K562 (cell line): ENCODE data around the gene SP2. TPM values are rescaled to one million over a fixed set of nuclear protein-coding genes. Genes with fewer than 3 reads are reported as not detected.
A peak's percentile ranks its signal among the peaks of the same experiment; 100 is the strongest.

Experiments used
- CCAR2 ChIP-seq: fragments of 200-400 bp; formaldehyde crosslinking; IDR thresholded peaks from 2 replicates; pipeline ENCODE4 v1.6.1; 2017; ENCODE audit warnings: mild to moderate bottlenecking, low read depth, low read length
- ELF4 ChIP-seq: fragments of 450-650 bp; formaldehyde crosslinking; IDR thresholded peaks from 2 replicates; pipeline ENCODE4 v1.4.0; 2022; ENCODE audit warnings: missing genetic modification characterization
- FOXA1 ChIP-seq: fragments of 450-650 bp; IDR thresholded peaks from 2 replicates; pipeline ENCODE4 v1.6.1; 2016; ENCODE audit warnings: mild to moderate bottlenecking, borderline replicate concordance
- FOXJ3 ChIP-seq: sonication (generic); formaldehyde crosslinking; IDR thresholded peaks from 2 replicates; pipeline ENCODE4 v1.4.0; 2020; ENCODE audit warnings: mild to moderate bottlenecking, missing genetic modification reagents
- HNRNPLL ChIP-seq: fragments of 200-400 bp; formaldehyde crosslinking; IDR thresholded peaks from 2 replicates; pipeline ENCODE4 v1.6.1; 2017; ENCODE audit warnings: low read length, low read depth, mild to moderate bottlenecking; ENCODE audit not compliant: poor library complexity, severe bottlenecking
- MTA3 ChIP-seq: fragments of 450-650 bp; formaldehyde crosslinking; IDR thresholded peaks from 2 replicates; pipeline ENCODE4 v1.6.1; 2017; ENCODE audit warnings: mild to moderate bottlenecking, borderline replicate concordance
- NCOR1 ChIP-seq: fragments of 450-650 bp; IDR thresholded peaks from 2 replicates; pipeline ENCODE4 v1.6.1; 2016; ENCODE audit warnings: mild to moderate bottlenecking, moderate library complexity
- RBM22 ChIP-seq: fragments of 200-400 bp; formaldehyde crosslinking; IDR thresholded peaks from 2 replicates; pipeline ENCODE4 v1.6.1; 2018; ENCODE audit warnings: low read length, low read depth; ENCODE audit not compliant: poor library complexity, severe bottlenecking
- TRIM24 ChIP-seq, 2 experiments: fragments of 450-650 bp; IDR thresholded peaks; 2 replicates each; pipeline ENCODE4 v1.6.1; 2016
- ZNF431 ChIP-seq: sonication (generic); formaldehyde crosslinking; IDR thresholded peaks from 2 replicates; pipeline ENCODE4 v1.8.0; 2022; ENCODE audit warnings: mild to moderate bottlenecking, missing genetic modification reagents
- ZNF583 ChIP-seq: fragments of 250-450 bp; sonication (Bioruptor Pico); IDR thresholded peaks from 2 replicates; pipeline ENCODE4 v1.4.0; 2020
- ZNF644 ChIP-seq: fragments of 200-800 bp; sonication (Bioruptor generic); IDR thresholded peaks from 2 replicates; pipeline ENCODE4 v1.6.1; 2016; ENCODE audit warnings: low read depth, missing genetic modification characterization, missing compliant biosample characterization
- ZSCAN32 ChIP-seq: fragments of 450-650 bp; formaldehyde crosslinking; IDR thresholded peaks from 2 replicates; pipeline ENCODE4 v1.4.0; 2020; ENCODE audit warnings: mild to moderate bottlenecking, moderate library complexity
- polyA plus RNA-seq, 8 experiments: library from polyadenylated mRNA; depleted of rRNA in 4 of 8; stranded (reverse) in 5 of 8; unstranded in 3 of 8; fragments of >200 nt; fragmentation: Nextera tagmentation in 2 of 8; fragmentation: Illumina TruSeq in 1 of 8; extraction: Ambion mirVana in 2 of 8; extraction: Trizol in 1 of 8; gene quantifications; 2 replicates each; pipeline versions ENCODE4 v1.2.1 to v1.2.3, GENCODE V29; 2011 to 2014; ENCODE audit warnings: inconsistent platforms in 1 of 8, missing spikeins in 1 of 8
- total RNA-seq, 7 experiments: library from RNA; depleted of rRNA in 6 of 7; stranded (reverse); fragments of >200 nt in 6 of 7; fragmentation: Illumina TruSeq in 2 of 7; extraction: Trizol in 2 of 7; gene quantifications; 2 replicates each; pipeline versions ENCODE4 v1.2.1 to v1.2.3, GENCODE V29; 2011 to 2021; ENCODE audit warnings: low replicate concordance in 1 of 7
- TF ChIP-seq, protein P1 (sequence below): fragments of 250-450 bp; sonication (Bioruptor Pico); IDR thresholded peaks from 2 replicates; pipeline ENCODE4 v1.4.0; 2020
- TF ChIP-seq, protein P2 (sequence below): fragments of 450-650 bp; formaldehyde crosslinking; IDR thresholded peaks from 2 replicates; pipeline ENCODE4 v1.4.0; 2022; ENCODE audit warnings: missing genetic modification characterization
- TF ChIP-seq, protein P3 (sequence below): fragments of 250-450 bp; sonication (Bioruptor Pico); IDR thresholded peaks from 2 replicates; pipeline ENCODE4 v1.5.0; 2021; ENCODE audit warnings: mild to moderate bottlenecking, borderline replicate concordance
- TF ChIP-seq, protein P4 (sequence below): fragments of 250-450 bp; sonication (Bioruptor Pico); IDR thresholded peaks from 2 replicates; pipeline ENCODE4 v1.8.0; 2022; ENCODE audit warnings: inconsistent platforms, mild to moderate bottlenecking, moderate library complexity, borderline replicate concordance
- TF ChIP-seq, protein P5 (sequence below): fragments of 450-650 bp; formaldehyde crosslinking; IDR thresholded peaks from 2 replicates; pipeline ENCODE4 v1.4.0; 2020; ENCODE audit warnings: mild to moderate bottlenecking, moderate library complexity
- TF ChIP-seq, protein P6 (sequence below): sonication (generic); formaldehyde crosslinking; IDR thresholded peaks from 2 replicates; pipeline ENCODE4 v1.8.0; 2022; ENCODE audit warnings: missing genetic modification reagents, mild to moderate bottlenecking, borderline replicate concordance

Gene SP2
- total and polyA plus RNA-seq, 9 of the 15 experiments (the other 6 are each of a cell fraction or from before 2014, with no cell fraction given), result 0.77 to 22.3 (median 2.3) TPM

DNA sequence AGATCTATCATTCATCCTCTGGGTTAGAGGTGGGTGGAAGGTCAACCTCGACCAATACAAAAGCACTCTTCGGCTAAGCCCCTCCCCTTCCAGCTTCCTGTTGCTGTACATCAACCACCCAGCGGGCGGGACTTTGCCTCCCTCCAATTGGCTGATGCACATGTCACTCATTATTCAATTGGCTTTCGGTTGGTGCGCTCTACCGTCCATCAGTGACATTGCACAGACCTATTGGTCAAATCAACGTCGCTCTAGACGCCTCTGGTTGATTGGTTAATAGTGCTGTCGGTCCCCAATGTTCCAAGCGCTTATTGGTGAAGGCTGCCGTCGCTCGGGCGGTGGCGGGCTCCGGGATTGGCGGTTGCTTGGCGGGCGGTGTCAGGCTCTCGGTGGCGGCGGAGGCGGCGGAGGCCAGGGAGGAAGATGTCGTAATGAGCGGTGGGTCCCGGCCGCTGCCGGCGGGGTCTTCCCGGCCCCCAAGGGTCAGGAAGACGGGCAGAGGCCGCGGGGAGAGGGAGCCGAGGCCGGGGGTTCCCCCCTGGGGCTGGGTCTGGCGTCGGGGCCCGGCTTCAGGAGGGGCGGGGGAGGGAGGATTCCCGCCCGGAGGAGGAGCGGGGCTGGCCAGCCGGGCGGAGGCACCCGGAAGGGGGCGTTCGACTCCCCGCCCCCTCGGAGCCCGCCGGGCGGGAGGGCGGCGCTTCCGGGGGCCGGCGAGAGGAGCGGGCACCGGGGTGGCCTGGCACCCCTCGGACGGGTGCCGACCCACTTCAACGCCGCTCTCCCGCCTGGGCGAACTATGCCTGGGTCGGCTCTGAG, at the start of gene SP2 (continued):
- TF ChIP-seq, protein P1, sequence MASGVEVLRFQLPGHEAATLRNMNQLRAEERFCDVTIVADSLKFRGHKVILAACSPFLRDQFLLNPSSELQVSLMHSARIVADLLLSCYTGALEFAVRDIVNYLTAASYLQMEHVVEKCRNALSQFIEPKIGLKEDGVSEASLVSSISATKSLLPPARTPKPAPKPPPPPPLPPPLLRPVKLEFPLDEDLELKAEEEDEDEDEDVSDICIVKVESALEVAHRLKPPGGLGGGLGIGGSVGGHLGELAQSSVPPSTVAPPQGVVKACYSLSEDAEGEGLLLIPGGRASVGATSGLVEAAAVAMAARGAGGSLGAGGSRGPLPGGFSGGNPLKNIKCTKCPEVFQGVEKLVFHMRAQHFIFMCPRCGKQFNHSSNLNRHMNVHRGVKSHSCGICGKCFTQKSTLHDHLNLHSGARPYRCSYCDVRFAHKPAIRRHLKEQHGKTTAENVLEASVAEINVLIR (CRISPR knock-in tag), result peak; percentile 95
- TF ChIP-seq FOXJ3 (CRISPR knock-in tag) (no peak), ZNF431 (CRISPR knock-in tag) (no peak), ZNF644 (no peak), ZNF583 (peak; percentile 78; the same call in 1 of the 2 replicates), ZSCAN32 (peak; percentile 55; the same call in 1 of the 2 replicates), NCOR1 (no peak), MTA3 (peak; percentile 96; the same call in 1 of the 2 replicates), RBM22 (no peak), FOXA1 (no peak), ELF4 (CRISPR knock-in tag) (peak; percentile 63; the same call in 1 of the 2 replicates), TRIM24 (IDR thresholded peaks at IDR 0.05) (peak in 1 of 2 experiments; percentile 55; a peak in 2 of 4 replicates), CCAR2 (no peak), HNRNPLL (peak; percentile 71)
- TF ChIP-seq, protein P2, sequence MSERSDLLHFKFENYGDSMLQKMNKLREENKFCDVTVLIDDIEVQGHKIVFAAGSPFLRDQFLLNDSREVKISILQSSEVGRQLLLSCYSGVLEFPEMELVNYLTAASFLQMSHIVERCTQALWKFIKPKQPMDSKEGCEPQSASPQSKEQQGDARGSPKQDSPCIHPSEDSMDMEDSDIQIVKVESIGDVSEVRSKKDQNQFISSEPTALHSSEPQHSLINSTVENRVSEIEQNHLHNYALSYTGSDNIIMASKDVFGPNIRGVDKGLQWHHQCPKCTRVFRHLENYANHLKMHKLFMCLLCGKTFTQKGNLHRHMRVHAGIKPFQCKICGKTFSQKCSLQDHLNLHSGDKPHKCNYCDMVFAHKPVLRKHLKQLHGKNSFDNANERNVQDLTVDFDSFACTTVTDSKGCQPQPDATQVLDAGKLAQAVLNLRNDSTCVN (CRISPR knock-in tag), result no peak
- TF ChIP-seq, protein P3, sequence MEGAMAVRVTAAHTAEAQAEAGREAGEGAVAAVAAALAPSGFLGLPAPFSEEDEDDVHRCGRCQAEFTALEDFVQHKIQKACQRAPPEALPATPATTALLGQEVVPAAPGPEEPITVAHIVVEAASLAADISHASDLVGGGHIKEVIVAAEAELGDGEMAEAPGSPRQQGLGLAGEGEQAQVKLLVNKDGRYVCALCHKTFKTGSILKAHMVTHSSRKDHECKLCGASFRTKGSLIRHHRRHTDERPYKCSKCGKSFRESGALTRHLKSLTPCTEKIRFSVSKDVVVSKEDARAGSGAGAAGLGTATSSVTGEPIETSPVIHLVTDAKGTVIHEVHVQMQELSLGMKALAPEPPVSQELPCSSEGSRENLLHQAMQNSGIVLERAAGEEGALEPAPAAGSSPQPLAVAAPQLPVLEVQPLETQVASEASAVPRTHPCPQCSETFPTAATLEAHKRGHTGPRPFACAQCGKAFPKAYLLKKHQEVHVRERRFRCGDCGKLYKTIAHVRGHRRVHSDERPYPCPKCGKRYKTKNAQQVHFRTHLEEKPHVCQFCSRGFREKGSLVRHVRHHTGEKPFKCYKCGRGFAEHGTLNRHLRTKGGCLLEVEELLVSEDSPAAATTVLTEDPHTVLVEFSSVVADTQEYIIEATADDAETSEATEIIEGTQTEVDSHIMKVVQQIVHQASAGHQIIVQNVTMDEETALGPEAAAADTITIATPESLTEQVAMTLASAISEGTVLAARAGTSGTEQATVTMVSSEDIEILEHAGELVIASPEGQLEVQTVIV, result no peak
- TF ChIP-seq, protein P4, sequence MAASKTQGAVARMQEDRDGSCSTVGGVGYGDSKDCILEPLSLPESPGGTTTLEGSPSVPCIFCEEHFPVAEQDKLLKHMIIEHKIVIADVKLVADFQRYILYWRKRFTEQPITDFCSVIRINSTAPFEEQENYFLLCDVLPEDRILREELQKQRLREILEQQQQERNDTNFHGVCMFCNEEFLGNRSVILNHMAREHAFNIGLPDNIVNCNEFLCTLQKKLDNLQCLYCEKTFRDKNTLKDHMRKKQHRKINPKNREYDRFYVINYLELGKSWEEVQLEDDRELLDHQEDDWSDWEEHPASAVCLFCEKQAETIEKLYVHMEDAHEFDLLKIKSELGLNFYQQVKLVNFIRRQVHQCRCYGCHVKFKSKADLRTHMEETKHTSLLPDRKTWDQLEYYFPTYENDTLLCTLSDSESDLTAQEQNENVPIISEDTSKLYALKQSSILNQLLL, result no peak
- TF ChIP-seq, protein P5, sequence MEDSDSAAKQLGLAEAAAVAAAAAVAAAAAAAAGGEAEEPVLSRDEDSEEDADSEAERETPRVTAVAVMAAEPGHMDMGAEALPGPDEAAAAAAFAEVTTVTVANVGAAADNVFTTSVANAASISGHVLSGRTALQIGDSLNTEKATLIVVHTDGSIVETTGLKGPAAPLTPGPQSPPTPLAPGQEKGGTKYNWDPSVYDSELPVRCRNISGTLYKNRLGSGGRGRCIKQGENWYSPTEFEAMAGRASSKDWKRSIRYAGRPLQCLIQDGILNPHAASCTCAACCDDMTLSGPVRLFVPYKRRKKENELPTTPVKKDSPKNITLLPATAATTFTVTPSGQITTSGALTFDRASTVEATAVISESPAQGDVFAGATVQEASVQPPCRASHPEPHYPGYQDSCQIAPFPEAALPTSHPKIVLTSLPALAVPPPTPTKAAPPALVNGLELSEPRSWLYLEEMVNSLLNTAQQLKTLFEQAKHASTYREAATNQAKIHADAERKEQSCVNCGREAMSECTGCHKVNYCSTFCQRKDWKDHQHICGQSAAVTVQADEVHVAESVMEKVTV, result 0 out of 2 replicates have a peak, but pooled peaks have one; percentile 42
- TF ChIP-seq, protein P6, sequence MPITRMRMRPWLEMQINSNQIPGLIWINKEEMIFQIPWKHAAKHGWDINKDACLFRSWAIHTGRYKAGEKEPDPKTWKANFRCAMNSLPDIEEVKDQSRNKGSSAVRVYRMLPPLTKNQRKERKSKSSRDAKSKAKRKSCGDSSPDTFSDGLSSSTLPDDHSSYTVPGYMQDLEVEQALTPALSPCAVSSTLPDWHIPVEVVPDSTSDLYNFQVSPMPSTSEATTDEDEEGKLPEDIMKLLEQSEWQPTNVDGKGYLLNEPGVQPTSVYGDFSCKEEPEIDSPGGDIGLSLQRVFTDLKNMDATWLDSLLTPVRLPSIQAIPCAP (CRISPR knock-in tag), result no peak
